ENCODE measurements around the gene BBIP1. TPM values are rescaled to one million over a fixed set of nuclear protein-coding genes. Genes with fewer than 3 reads are reported as not detected.

BBIP1 gene
- total RNA-seq, 1 experiment from 2014 or later, result 19.0 TPM

GRCh38 chr10:110910138-110910537, 8.8 kb downstream of the BBIP1 start (continued):
- TF ChIP-seq AR (CRISPR knock-in tag; IDR thresholded peaks at IDR 0.05) (no peak), ZNF232 (CRISPR knock-in tag; IDR thresholded peaks at IDR 0.05) (no peak), RORB (CRISPR knock-in tag; IDR thresholded peaks at IDR 0.05) (no peak), PRDM15 (CRISPR knock-in tag; IDR thresholded peaks at IDR 0.05) (no peak), NR1H2 (CRISPR knock-in tag; IDR thresholded peaks at IDR 0.05) (no peak), FOXK1 (CRISPR knock-in tag; IDR thresholded peaks at IDR 0.05) (no peak), ATF2 (CRISPR knock-in tag; IDR thresholded peaks at IDR 0.05; ENCODE audit: borderline replicate concordance, low read depth) (no peak), HMGA2 (CRISPR knock-in tag; IDR thresholded peaks at IDR 0.05) (no peak), ZNF671 (CRISPR knock-in tag; IDR thresholded peaks at IDR 0.05) (no peak)

GRCh38 chr10:110903280-110904278, 15.4 kb downstream of the BBIP1 start:
- Mint-ChIP-seq H3K9me3 (no peaks in the 10 kb centered on the region), H3K36me3 (peaks cover 3% of the 10 kb centered on the region; the same call in 1 of the 2 replicates), H3K27ac (no peak overlapping the region), H3K4me3 (no peak overlapping the region), H3K4me1 (peaks cover 12% of the 10 kb centered on the region), H3K27me3 (ENCODE audit: low read depth) (no peaks in the 10 kb centered on the region)
- ChIA-PET POLR2A (interaction anchor here (1.6 kb wide), 1 partner anchor 15 kb away, joined by 4 read pairs; the partner anchor contains the start of genes BBIP1 and SHOC2), CTCF (interaction anchor here (0.5 to 1.4 kb wide), 3 partner anchors 11 to 100 kb away, joined by 3 to 4 read pairs (median 3); no protein-coding TSS in a partner anchor)
- ATAC-seq (no peak), DNase-seq (ENCODE audit: low spot score) (no peak)
- TF ChIP-seq USF2 (CRISPR knock-in tag; IDR thresholded peaks at IDR 0.05) (no peak), ATF1 (CRISPR knock-in tag; IDR thresholded peaks at IDR 0.05) (no peak), ZNF317 (CRISPR knock-in tag; IDR thresholded peaks at IDR 0.05; ENCODE audit: borderline replicate concordance, low read depth) (no peak), E2F5 (CRISPR knock-in tag; IDR thresholded peaks at IDR 0.05) (no peak), SMAD3 (CRISPR knock-in tag; IDR thresholded peaks at IDR 0.05; ENCODE audit: borderline replicate concordance) (no peak), KAT7 (CRISPR knock-in tag; IDR thresholded peaks at IDR 0.05; ENCODE audit: borderline replicate concordance) (no peak), ATF2 (CRISPR knock-in tag; IDR thresholded peaks at IDR 0.05; ENCODE audit: borderline replicate concordance, low read depth) (no peak), E2F4 (CRISPR knock-in tag; IDR thresholded peaks at IDR 0.05; ENCODE audit: borderline replicate concordance, low read depth) (no peak), GABPB1 (CRISPR knock-in tag; IDR thresholded peaks at IDR 0.05) (no peak), ZNF219 (CRISPR knock-in tag; IDR thresholded peaks at IDR 0.05; ENCODE audit: borderline replicate concordance) (no peak), ZNF121 (CRISPR knock-in tag; IDR thresholded peaks at IDR 0.05) (no peak), RORB (CRISPR knock-in tag; IDR thresholded peaks at IDR 0.05) (no peak)
